ENCODE results near the gene SPDYE6.
"Not testable (repeated sequence)": the region's sequence is repeated elsewhere in the genome, so short reads cannot be mapped to it uniquely, and the experiment has no call there.

The SPDYE6 gene

DNA sequence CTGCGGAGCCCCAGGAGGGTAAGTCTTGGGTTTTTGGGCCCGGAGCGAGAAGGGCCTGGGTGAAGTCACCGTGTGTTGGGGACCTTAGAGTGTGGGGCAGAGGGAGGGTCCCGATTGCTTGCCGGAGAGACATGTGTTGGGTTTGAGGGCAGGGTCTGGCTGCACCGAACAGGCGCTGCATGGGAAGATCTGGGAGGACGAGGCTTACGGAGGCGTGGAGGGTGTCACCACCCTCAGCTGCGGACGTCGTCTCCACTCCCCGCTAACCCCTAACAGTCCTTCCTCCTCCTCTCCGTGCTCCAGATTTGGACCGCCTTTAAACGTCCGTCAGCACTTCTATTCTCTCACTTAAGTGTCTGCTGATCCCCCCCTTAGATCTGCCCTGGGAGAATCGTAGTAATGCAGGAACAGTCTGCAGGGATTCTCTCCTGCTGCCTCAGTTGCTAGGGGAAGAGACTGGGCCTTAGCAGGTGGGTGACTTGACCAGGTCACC is 8.2 kb upstream of the SPDYE6 start:
- not testable (repeated sequence) for DNase-seq (ENCODE audit: low read depth, low spot score)

DNA sequence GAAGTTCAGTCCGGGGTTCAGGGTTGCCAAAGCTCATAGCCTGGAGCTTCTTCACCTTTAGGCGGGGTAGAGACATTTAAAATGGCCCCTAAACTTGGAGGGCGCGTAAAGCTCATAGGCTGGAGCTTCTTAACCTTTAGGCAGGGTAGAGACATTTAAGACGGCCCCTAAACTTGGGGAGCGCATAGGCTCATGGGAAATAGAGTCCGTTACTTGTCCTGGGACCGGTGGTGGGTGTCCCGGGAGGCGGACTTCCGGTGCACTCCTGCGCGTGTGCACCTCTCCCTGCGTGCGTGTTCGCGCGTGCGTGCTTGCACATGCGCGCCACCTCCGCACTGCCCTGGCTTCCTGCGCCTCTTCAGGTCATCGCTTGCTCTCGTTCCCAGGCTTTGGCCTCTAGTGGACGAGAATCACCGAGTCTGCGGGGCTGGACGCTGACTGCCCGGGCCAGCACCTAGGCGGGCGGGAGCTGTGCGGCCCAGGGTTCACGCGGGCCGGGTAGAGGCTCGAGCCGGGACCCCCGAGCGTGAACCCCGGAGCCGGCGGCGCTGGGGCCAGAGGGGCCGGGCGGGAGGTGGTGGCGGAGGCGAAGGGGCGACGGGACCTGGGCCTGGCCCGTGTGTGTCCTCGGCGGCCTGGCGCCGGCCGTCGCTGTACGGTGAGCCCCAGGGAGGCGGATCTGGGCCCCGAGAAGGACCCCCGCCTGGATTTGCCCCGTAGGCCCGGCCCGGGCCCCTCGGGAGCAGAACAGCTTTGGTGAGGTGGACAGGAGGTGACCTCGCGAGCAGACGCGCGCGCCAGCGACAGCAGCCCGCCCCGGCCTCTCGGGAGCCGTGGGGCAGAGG is 7.5 kb upstream of the SPDYE6 start:
- DNase-seq (ENCODE audit: low read depth, low spot score), result peak; percentile 91

DNA sequence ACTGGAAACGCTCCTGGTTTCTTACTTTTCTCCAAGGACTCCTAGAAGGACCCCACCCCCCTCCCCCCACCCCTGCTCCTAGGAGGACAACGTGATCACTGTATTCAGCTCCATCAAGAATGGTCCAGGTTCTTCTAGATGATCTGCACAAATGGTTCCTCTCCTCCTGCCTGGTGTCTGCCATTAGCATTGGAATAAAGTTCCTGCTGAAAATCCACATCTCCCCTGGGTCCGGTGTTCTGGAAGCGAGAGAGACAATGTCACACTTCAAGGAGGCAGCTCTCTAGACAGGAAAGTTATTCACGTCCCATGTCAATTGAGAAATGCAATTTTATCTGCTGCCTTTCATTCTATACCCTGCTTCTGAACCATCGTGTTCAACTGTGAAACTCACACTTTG is 9.3 kb downstream of the SPDYE6 start:
- not testable (repeated sequence) for DNase-seq (ENCODE audit: low read depth, low spot score)

DNA sequence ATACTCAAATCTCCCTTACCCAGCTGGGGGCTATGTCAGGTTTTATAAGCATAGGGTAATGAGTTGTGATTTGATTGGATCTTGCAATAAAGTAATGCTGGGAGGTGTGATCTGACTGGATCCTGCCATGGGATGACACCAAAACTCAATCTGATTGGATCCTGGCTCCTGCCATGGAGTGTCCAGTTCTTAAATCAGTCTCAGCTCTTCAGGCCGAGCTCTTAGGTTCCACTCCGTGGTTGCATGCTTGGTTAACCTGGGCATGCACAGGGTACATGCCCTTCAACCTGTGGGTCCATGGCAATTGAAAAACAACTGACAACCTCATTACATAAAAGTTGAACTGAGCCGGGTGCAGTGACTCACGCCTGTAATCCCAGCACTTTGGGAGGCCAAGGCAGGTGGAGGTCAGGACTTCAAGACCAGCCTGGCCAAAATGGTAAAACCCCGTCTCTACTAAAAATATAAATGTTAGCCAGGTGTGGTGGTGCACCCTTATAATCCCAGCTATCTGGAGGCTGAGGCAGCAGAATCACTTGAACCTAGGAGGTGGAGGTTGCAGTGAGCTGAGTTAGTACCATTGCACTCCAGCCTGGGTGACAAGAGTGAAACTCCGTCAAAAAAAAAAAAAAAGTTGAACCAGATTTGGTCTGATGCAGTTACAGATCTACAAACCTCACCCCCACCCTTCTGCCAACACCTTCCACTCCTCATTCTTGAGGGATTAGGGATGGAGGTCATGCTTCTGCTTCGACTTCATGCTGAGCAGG is 15.5 kb downstream of the SPDYE6 start:
- not testable (repeated sequence) for DNase-seq (ENCODE audit: low read depth, low spot score)

DNA sequence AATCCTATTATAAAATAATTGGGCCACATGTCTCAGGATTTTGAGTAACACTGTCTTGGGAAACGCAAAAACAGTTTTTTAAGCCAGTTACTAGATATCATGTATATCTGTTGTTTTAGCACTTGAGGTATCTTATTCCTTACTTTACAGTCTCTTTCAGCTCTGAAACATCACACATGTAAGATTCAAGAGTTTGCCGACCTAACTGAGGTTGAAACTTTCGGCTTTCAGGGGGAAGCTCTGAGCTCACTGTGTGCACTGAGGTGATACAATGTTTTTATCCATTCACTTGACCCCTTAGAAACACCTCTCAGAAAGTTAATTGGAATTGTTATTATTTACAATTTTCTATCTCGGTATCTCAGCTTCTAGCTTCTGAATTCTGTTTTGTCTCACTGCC is 18.8 kb downstream of the SPDYE6 start:
- not testable (repeated sequence) for DNase-seq (ENCODE audit: low read depth, low spot score)

DNA sequence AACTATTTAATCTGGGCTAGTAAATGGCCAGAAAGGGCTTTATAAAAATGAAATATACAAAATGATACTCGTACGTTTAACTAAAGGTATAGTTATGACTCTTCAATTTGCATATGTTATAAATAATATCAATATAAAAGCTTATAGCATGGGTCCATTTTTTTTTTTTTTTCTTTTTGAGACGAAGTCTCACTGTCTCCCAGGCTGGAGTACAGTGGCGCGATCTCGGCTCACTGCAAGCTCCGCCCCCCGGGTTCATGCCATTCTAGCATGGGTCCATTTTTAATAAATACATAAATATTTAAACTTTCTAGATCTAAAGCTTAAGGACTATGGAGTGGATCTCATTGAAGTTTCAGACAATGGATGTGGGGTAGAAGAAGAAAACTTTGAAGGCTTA is 19.2 kb downstream of the SPDYE6 start:
- DNase-seq (ENCODE audit: low read depth, low spot score), result not testable (repeated sequence)

DNA sequence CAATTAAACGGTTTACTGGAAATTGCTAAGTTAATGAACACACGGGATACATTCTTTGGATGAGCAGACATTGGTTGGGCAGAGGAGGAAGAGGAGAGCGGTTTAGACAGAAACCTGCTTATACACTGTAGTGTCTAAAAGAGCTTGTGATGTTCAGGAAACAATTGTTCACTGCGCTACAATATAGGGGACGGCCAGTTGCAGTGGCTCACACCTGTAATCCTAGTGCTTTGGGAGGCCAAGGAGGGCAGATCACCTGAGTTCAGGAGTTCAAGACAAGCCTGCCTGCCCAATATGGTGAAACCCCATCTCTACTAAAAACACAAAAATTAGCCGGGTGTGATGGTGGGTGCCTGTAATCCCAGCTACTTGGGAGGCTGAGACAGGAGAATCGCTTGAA is 20.7 kb downstream of the SPDYE6 start:
- DNase-seq (ENCODE audit: low read depth, low spot score), result not testable (repeated sequence)

DNA sequence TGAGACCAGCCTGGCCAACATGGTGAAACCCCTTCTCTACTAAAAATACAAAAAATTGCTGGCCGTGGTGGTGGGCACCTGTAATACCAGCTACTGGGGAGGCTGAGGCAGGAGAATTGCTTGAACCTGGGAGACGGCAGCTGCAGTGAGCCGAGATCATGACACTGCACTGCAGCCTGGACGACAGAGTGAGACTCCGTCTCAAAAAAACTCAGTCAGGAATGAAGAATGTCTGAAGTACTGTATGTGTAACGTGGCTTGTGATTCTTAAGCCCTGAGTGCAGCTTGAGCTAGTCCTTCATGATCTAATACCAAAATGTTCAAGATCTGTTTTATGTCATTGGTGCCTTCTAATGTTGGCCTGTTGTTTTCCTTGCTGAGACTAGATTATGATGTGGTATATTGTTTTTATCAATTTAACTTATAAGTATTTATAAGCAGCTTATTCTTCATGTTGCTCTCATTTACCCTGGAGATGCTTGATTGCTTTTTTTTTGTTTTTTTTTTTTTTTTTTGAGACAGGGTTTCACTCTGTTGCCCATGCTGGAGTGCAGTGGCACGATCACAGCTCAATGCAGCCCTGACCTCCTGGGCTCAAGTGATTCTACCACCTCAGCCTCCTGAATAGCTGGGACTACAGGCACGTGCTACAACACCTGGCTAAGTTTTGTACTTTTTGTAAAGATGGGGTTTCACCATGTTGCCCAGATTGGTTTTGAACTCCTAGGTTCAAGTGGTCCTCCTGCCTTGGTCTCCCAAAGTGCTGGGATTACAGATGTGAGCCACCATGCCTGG is 25.4 kb downstream of the SPDYE6 start:
- DNase-seq (ENCODE audit: low read depth, low spot score), result not testable (repeated sequence)

DNA sequence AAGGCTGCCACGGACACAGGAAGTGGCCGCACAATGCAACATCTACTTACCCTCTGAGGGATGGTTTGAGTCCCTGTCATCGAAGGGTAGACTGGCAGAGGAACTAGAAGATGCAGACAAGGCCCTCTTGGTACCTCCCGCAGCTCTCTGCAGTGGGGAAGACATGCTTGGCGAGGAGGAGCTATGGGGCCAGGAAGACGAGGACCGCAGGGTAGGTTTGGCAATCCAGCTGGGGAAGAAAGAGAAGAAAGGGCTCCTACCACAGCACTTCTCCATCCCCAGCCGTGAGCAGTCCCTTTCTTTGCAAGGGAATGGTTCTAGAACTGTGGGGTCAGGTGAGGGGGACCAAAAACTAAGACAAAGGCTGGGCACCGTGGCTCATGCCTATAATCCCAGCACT is 26.9 kb downstream of the SPDYE6 start:
- DNase-seq (ENCODE audit: low read depth, low spot score), result not testable (repeated sequence)

DNA sequence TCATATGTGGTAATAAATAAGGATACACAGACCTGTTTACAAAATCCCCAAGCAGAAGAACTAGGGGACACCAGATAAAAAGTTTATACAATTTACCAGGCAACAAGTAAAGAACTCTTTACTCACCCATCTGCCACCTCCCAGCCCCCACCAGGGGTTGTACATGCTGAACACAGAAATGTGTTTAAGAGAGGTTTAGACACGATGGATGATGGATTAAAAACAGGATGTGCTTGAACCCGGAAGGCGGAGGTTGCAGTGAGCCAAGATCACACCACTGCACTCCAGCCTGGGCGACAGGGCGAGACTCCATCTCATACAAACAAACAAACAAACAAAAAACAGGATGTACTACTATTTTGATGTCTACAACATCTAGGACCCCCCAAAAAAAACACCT is 27.4 kb downstream of the SPDYE6 start:
- DNase-seq (ENCODE audit: low read depth, low spot score), result not testable (repeated sequence)

DNA sequence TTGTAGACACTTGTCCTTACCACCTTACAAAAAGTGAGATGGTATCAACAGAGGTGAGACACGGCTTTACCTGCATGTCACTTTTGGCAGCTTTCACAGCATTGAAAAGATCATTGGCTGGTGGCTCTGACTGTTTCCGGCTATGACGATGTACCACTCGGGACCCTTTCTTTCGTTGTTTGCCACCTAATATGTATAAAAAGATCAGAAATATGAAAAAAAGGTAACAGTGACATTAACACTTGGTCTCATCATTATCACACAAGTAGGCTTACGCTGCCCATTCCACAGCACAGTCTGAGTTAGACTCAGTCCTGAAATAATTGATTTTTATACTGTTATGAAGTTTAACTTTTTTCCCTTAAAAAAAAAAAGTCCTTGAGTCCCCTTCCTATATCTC is 29.1 kb downstream of the SPDYE6 start:
- DNase-seq (ENCODE audit: low read depth, low spot score), result not testable (repeated sequence)

DNA sequence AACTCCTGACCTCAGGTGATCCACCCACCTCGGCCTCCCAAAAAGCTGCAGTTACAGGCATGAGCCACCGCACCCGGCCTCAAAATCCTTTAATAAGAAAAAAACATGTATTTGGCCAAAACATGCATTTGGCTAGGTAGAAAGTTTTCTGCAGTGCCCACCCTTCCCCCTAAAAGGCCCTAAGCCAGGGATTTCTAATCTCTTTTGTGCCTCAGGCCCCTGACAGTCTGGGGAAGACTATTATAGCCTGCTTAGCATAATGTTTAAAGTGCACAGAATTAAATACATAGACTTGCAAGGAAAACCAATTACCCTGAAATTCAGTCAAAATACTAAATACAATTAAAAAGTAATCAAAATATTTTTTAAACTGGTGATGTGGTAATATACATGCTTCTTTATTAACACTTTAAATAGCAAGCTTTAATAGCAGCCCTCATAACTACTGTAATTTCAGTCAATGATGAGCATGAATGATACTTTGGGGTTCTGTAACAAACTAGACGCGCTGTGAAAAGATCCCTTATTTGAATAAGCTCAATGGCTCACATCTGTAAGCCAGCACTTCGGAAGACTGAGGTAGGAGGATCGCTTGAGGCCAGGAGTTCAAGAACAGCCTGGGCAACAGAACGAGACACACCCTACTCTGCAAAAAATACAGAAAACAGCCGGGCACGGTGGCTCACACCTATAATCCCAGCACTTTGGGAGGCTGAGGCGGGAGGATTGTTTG is 29.9 kb downstream of the SPDYE6 start:
- DNase-seq (ENCODE audit: low read depth, low spot score), result no peak

DNA sequence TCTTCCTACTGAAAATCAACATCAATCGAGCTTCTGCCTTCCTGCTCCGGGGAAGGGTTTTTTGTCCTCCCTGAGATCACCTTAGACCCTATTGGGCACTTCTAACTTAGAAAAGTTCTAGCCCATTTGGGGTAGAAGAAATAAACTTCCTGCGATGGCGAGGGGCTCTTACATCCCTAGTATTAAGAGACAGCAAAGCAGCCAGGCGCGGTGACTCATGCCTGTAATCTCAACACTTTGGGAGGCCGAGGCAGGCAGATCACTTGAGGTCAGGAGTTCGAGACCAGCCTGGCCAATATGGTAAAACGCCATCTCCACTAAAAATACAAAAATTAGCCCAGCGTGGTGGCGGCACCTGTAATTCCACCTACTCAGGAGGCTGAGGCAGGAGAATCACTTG is 31.1 kb downstream of the SPDYE6 start:
- DNase-seq (ENCODE audit: low read depth, low spot score), result not testable (repeated sequence)

DNA sequence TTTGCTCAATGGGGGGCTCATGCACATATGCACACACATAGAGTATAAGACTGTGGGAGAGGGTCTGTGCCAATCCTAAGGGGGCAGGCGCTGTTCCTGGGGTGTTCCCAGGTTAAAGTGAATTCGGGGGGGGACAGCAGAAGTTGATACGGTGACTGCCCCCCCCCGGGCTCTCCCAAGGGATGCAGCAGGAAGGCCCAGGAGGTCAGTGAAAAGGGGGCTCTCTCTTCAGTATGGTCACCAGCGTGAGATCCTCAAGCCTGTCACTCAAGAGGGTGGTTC is 32.4 kb downstream of the SPDYE6 start:
- no peak for DNase-seq (ENCODE audit: low read depth, low spot score)

DNA sequence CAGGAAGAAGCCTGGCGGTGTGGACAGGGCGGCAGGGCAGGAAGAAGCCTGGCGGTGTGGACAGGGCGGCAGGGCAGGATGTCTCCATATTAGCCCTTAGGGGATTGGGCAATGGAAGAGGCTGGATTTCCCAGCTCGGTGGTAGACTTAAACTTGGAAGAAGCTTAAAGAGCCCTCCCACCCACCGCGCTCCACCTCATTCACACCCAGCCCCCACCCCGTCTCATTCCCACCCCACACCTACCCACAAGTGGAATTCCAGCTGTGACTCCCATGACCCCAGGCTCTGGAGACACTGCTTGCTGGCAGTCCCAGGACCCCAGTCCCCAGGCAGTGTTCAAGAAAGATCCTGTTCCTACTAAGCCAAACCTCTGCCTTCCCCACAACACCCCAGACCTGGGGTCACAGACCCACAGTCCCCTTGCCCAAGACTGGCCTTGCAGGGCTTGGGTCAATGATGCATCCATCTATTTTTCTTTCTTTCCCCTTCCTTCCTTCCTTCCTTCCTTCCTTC is 34.0 kb downstream of the SPDYE6 start:
- DNase-seq (ENCODE audit: low read depth, low spot score), result no peak

DNA sequence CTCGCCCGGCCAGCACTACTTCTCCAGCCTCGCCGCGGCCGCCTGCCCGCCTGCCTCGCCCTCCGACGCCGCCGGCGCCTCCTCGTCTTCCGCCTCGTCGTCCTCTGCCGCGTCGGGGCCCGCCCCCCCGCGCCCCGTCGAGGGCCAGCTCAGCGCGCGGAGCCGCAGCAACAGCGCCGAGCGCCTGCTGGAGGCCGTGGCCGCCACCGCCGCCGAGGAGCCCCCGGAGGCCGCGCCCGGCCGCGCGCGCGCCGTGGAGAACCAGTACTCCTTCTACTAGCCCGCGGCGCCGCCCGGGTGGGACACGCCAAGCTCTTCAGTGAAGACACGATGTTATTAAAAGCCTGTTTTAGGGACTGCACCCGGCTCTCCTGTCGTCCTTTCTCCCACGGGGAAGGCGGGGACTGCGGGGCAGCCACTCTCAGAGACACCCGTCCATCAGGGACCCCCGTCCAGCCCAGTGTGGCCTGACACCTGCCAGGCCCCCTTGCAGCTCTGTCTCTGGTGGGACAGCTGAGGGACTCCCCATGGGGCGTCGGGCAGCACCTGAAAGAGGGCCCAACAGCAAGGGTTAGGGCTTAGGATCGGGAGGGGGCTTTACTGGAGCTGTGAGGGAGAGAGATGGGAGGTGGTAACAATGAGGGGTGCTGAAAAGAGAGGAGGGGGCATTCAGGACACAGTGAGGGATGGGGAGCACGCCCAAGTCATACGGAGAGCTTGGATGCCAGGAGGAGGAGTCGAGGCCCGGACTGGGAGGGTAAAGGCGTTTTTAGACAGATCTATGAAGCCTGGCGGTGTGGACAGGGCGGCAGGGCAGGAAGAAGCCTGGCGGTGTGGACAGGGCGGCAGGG is 34.7 kb downstream of the SPDYE6 start:
- DNase-seq (ENCODE audit: low read depth, low spot score), result no peak

DNA sequence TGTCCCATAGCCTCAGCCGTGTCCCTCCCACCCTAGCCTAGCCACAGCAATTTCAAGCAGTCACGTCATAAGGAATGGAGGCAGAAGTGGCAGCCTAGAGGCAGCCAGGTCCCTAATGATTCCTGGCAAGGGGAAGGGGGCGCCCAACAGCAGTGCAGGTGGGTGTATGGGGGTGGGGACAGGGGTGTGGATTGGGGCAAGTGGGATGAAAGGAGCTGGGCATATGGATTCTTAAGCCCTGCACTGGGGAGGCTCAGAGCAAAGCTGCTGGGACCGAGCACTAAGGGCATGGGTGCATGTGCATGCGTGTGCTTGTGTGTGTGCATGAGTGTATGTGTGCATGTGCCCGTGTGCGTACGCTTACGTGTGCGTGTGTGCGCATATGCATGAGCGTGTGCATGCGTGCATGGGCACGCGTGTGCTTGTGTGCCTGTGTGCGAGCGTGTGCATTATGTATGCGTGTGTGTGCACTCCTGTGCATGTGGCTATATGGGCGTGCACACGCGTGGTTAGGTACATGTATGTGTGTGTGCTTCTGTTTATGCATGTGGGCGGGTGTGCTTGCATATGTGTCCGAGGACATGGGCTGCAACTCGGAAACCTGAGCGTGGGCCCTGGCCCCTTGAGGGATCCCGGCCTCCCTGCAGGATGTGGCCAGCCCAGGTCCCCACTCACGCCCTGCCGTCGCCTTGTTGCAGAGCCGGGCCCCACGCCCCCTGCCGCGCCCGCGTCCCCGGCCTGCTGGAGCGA is 35.5 kb downstream of the SPDYE6 start:
- no peak for DNase-seq (ENCODE audit: low read depth, low spot score)

DNA sequence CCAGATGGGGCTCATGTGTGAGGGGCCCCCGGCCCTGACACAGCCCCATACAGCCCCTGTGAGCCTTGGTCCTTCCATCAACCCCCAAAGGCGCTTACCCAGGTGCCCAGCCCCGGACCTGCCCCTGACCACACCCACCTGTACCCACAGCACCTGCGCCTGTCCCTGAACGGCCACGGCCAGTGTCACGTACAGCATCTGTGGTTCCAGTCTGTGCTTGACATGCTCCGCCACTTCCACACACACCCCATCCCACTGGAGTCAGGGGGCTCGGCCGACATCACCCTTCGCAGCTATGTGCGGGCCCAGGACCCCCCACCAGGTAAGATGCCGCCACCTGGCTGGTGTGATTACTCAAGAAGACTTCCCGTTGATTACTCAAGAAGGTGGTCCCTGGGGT is 36.1 kb downstream of the SPDYE6 start:
- DNase-seq (ENCODE audit: low read depth, low spot score), result no peak

DNA sequence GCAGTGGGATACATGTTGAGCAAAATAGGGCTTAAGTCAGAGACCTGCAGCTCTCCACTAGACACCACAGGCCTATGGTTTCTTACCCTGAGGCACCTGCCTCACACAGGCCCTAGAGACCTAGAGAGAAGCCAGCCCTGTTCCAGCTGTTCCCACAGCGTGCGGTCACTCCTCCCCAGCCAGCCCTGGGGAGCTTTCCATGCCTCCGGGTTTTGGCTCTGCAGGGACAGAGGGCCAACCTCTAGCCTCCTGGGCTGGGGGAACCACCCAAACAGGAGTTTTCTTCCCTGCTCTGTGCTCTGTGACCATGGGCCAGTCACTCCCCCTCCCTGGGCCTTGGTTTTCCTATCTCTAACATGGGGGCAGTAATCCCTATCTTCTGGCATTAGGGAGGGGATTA is 36.6 kb downstream of the SPDYE6 start:
- no peak for DNase-seq (ENCODE audit: low read depth, low spot score)

Data from activated CD4-positive, CD25-positive, alpha-beta regulatory T cell treated with anti-CD3 and anti-CD28 coated beads, Interleukin-2, amount 50 U/mL, for 16 hours (primary cell).